Peyer's patch (tissue), 4 donors: ENCODE data around the gene CCDC57. TPM values are rescaled to one million over a fixed set of nuclear protein-coding genes. Genes with fewer than 3 reads are reported as not detected.
A peak's percentile ranks its signal among the peaks of the same experiment; 100 is the strongest.

Source experiments
- DNase-seq, 3 donors: peaks; one replicate each; pipeline ENCODE4 v3.0.0-alpha.2; 2017 to 2019
- H3K27ac ChIP-seq, 4 donors: fragments of 200-600 bp; sonication (generic); one replicate each; pipeline ENCODE4 v1.5.1; 2016 to 2019
- H3K27me3 ChIP-seq, 2 donors: fragments of 200-600 bp; sonication (generic); one replicate each; pipeline ENCODE4 v1.5.1; 2019
- H3K36me3 ChIP-seq, 3 donors: fragments of 200-600 bp; sonication (generic); one replicate each; pipeline ENCODE4 v1.5.1; 2016 to 2019
- H3K4me1 ChIP-seq, 4 donors: fragments of 200-600 bp; sonication (generic); one replicate each; pipeline ENCODE4 v1.5.1; 2016 to 2019
- H3K4me3 ChIP-seq, 4 donors: fragments of 200-600 bp; sonication (generic); 1 replicate in 3 of 4; 2 replicates in 1 of 4; pipeline ENCODE4 v1.5.1; 2016 to 2019; ENCODE audit warnings: mild to moderate bottlenecking in 1 of 4
- H3K9me3 ChIP-seq, 4 donors: fragments of 200-600 bp; sonication (generic); one replicate each; pipeline ENCODE4 v1.5.1; 2016 to 2019; ENCODE audit warnings: mild to moderate bottlenecking in 1 of 4
- CTCF ChIP-seq, 6 experiments: fragments of 450-650 bp in 4 of 6; fragments of 200-600 bp in 2 of 6; sonication (generic) in 1 of 6; IDR thresholded peaks; one replicate each; pipeline ENCODE4 v1.5.1; 2017 to 2019; ENCODE audit warnings: antibody characterized with exemption in 6 of 6, mild to moderate bottlenecking in 3 of 6, moderate library complexity in 1 of 6
- POLR2A ChIP-seq, 2 donors: fragments of 450-650 bp; IDR thresholded peaks; one replicate each; pipeline ENCODE4 v1.5.1; 2017; ENCODE audit warnings: antibody characterized with exemption in 2 of 2, mild to moderate bottlenecking in 2 of 2, moderate library complexity in 2 of 2
- total RNA-seq, 4 donors: library from RNA; depleted of rRNA; stranded (reverse); fragments of >200 nt; gene quantifications; one replicate each; pipeline ENCODE4 v1.1.0, GENCODE V29; 2016

CCDC57 gene
- total RNA-seq, 4 donors from 2014 or later, result 28.2 to 144 (median 79.8) TPM

GRCh38 chr17:82103553-82104451, 108.8 kb downstream of the CCDC57 start:
- TF ChIP-seq POLR2A (IDR thresholded peaks at IDR 0.05), result no peak
- TF ChIP-seq CTCF (IDR thresholded peaks at IDR 0.05), result no peak
- no peaks in the 10 kb centered on the region for H3K9me3 ChIP-seq
- H3K27me3 ChIP-seq, result no peaks in the 10 kb centered on the region
- no peak overlapping the region for H3K4me3 ChIP-seq
- peaks cover 13 to 43% (median 30%) of the 10 kb centered on the region in 4 donors for H3K4me1 ChIP-seq
- DNase-seq, result no peak
- no peaks in the 10 kb centered on the region for H3K36me3 ChIP-seq
- H3K27ac ChIP-seq, result peak overlapping the region in 3 of 4 donors; percentile 2 to 43 (median 3)

GRCh38 chr17:82101767-82102679, 110.6 kb downstream of the CCDC57 start:
- H3K36me3 ChIP-seq, result no peaks in the 10 kb centered on the region
- TF ChIP-seq CTCF (IDR thresholded peaks at IDR 0.05) (no peak), POLR2A (IDR thresholded peaks at IDR 0.05) (no peak)
- no peaks in the 10 kb centered on the region for H3K27me3 ChIP-seq
- H3K4me1 ChIP-seq, result peaks cover 13 to 44% (median 32%) of the 10 kb centered on the region in 4 donors
- H3K4me3 ChIP-seq, result no peak overlapping the region
- no peak for DNase-seq
- no peak overlapping the region for H3K27ac ChIP-seq
- no peaks in the 10 kb centered on the region for H3K9me3 ChIP-seq

GRCh38 chr17:82101301-82101715, 111.3 kb downstream of the CCDC57 start:
- no peaks in the 10 kb centered on the region for H3K27me3 ChIP-seq
- peaks cover 5 to 45% (median 32%) of the 10 kb centered on the region in 4 donors for H3K4me1 ChIP-seq
- no peak for DNase-seq
- H3K27ac ChIP-seq, result peak overlapping the region in 1 of 4 donors; percentile 92
- H3K36me3 ChIP-seq, result no peaks in the 10 kb centered on the region
- TF ChIP-seq POLR2A (IDR thresholded peaks at IDR 0.05), result no peak
- TF ChIP-seq CTCF (IDR thresholded peaks at IDR 0.05), result no peak
- H3K4me3 ChIP-seq, result no peak overlapping the region
- H3K9me3 ChIP-seq, result no peaks in the 10 kb centered on the region

- Histone ChIP-seq H3K27ac (peak overlapping the region in 2 of 4 donors; percentile 85 to 92), H3K4me1 (peaks cover 0 to 43% (median 28%) of the 10 kb centered on the region in 4 donors), H3K4me3 (no peak overlapping the region), H3K36me3 (no peaks in the 10 kb centered on the region), H3K27me3 (no peaks in the 10 kb centered on the region), H3K9me3 (no peaks in the 10 kb centered on the region)
- no peak for TF ChIP-seq CTCF (IDR thresholded peaks at IDR 0.05)
- TF ChIP-seq POLR2A (IDR thresholded peaks at IDR 0.05), result no peak
- DNase-seq, result no peak
These were observed 111.9 kb downstream of the CCDC57 start for GRCh38 chr17:82100502-82101298.
